NT2/D1 (cell line): ENCODE measurements around the gene TTC39B.

Source experiments
- DNase-seq: peaks from one replicate; pipeline ENCODE4 v3.0.0-alpha.2; 2011; ENCODE audit warnings: low read depth, low spot score
- H3K27me3 ChIP-seq: 2 replicates; pipeline ENCODE4 v1.6.0; 2011; ENCODE audit warnings: mild to moderate bottlenecking; ENCODE audit not compliant: insufficient read length, insufficient read depth
- H3K36me3 ChIP-seq: 2 replicates; pipeline ENCODE4 v1.6.1; 2011; ENCODE audit warnings: mild to moderate bottlenecking, low read length, mixed read lengths; ENCODE audit not compliant: insufficient read depth, insufficient read length
- H3K4me1 ChIP-seq: 2 replicates; pipeline ENCODE4 v1.5.1; 2011; ENCODE audit not compliant: insufficient read depth, insufficient read length
- H3K4me3 ChIP-seq: 2 replicates; pipeline ENCODE4 v1.5.1; 2011; ENCODE audit warnings: low read depth; ENCODE audit not compliant: insufficient read length
- H3K9ac ChIP-seq: 2 replicates; pipeline ENCODE4 v1.6.0; 2011; ENCODE audit warnings: low read depth; ENCODE audit not compliant: insufficient read length
- H3K9me3 ChIP-seq: 2 replicates; pipeline ENCODE4 v1.5.1; 2011; ENCODE audit warnings: mild to moderate bottlenecking, low read length; ENCODE audit not compliant: insufficient read depth
- SUZ12 ChIP-seq: IDR thresholded peaks from 2 replicates; pipeline ENCODE4 v1.6.1; 2011; ENCODE audit not compliant: insufficient read length, insufficient read depth; ENCODE audit errors: extremely low read depth
- YY1 ChIP-seq: IDR thresholded peaks from 2 replicates; pipeline ENCODE4 v1.6.1; 2011; ENCODE audit not compliant: insufficient read length, insufficient read depth
- ZNF274 ChIP-seq: IDR thresholded peaks from 2 replicates; pipeline ENCODE4 v1.6.1; 2011; ENCODE audit warnings: mild to moderate bottlenecking, low read depth, low read length

The TTC39B gene

GRCh38 chr9:15191378-15191777, 115.6 kb downstream of the TTC39B start:
- TF ChIP-seq ZNF274 (no peak), YY1 (no peak), SUZ12 (no peak)
- Histone ChIP-seq H3K9me3 (peaks cover 13% of the 10 kb centered on the region; the same call in 1 of the 2 replicates), H3K4me3 (no peak overlapping the region), H3K4me1 (no peaks in the 10 kb centered on the region), H3K9ac (no peak overlapping the region), H3K27me3 (no peaks in the 10 kb centered on the region), H3K36me3 (no peaks in the 10 kb centered on the region)
- DNase-seq = no peak

- no peak for DNase-seq
- H3K9ac ChIP-seq = no peak overlapping the region
- no peak overlapping the region for H3K4me3 ChIP-seq
- TF ChIP-seq YY1 = no peak
- no peak for TF ChIP-seq SUZ12
- TF ChIP-seq ZNF274 = no peak
- no peaks in the 10 kb centered on the region for H3K4me1 ChIP-seq
- no peaks in the 10 kb centered on the region for H3K27me3 ChIP-seq
- H3K9me3 ChIP-seq = no peaks in the 10 kb centered on the region
- no peaks in the 10 kb centered on the region for H3K36me3 ChIP-seq
These were observed 117.5 kb downstream of the TTC39B start for GRCh38 chr9:15189481-15189880.

GRCh38 chr9:15187589-15187988, 119.4 kb downstream of the TTC39B start:
- Histone ChIP-seq H3K27me3 (no peaks in the 10 kb centered on the region), H3K9me3 (no peaks in the 10 kb centered on the region), H3K4me3 (no peak overlapping the region), H3K36me3 (no peaks in the 10 kb centered on the region), H3K9ac (no peak overlapping the region), H3K4me1 (no peaks in the 10 kb centered on the region)
- no peak for DNase-seq
- TF ChIP-seq ZNF274 (no peak), SUZ12 (no peak), YY1 (no peak)

GRCh38 chr9:15182730-15183129, 124.3 kb downstream of the TTC39B start:
- H3K4me1 ChIP-seq = no peaks in the 10 kb centered on the region
- TF ChIP-seq YY1 = no peak
- no peak for TF ChIP-seq SUZ12
- TF ChIP-seq ZNF274 = no peak
- H3K9ac ChIP-seq = no peak overlapping the region
- H3K4me3 ChIP-seq = no peak overlapping the region
- H3K27me3 ChIP-seq = no peaks in the 10 kb centered on the region
- no peaks in the 10 kb centered on the region for H3K36me3 ChIP-seq
- no peak for DNase-seq
- H3K9me3 ChIP-seq = no peaks in the 10 kb centered on the region

- TF ChIP-seq SUZ12 = no peak
- no peak for TF ChIP-seq ZNF274
- no peak for TF ChIP-seq YY1
- Histone ChIP-seq H3K9ac (no peak overlapping the region), H3K27me3 (no peaks in the 10 kb centered on the region), H3K4me1 (no peaks in the 10 kb centered on the region), H3K9me3 (no peaks in the 10 kb centered on the region), H3K4me3 (no peak overlapping the region), H3K36me3 (no peaks in the 10 kb centered on the region)
- DNase-seq = no peak
These were observed 124.9 kb downstream of the TTC39B start for GRCh38 chr9:15182101-15182551.

GRCh38 chr9:15180124-15180523, 126.9 kb downstream of the TTC39B start:
- H3K27me3 ChIP-seq = no peaks in the 10 kb centered on the region
- no peak for DNase-seq
- H3K4me1 ChIP-seq = no peaks in the 10 kb centered on the region
- H3K9ac ChIP-seq = no peak overlapping the region
- H3K36me3 ChIP-seq = no peaks in the 10 kb centered on the region
- H3K9me3 ChIP-seq = peaks cover 7% of the 10 kb centered on the region; the same call in 1 of the 2 replicates
- no peak overlapping the region for H3K4me3 ChIP-seq
- no peak for TF ChIP-seq ZNF274
- no peak for TF ChIP-seq SUZ12
- TF ChIP-seq YY1 = no peak

GRCh38 chr9:15178631-15179030, 128.4 kb downstream of the TTC39B start:
- H3K36me3 ChIP-seq = no peaks in the 10 kb centered on the region
- no peaks in the 10 kb centered on the region for H3K4me1 ChIP-seq
- no peaks in the 10 kb centered on the region for H3K27me3 ChIP-seq
- no peak overlapping the region for H3K4me3 ChIP-seq
- TF ChIP-seq SUZ12 (no peak), YY1 (no peak), ZNF274 (no peak)
- no peak for DNase-seq
- H3K9ac ChIP-seq = no peak overlapping the region
- peaks cover 7% of the 10 kb centered on the region; the same call in 1 of the 2 replicates for H3K9me3 ChIP-seq

GRCh38 chr9:15176836-15177235, 130.2 kb downstream of the TTC39B start:
- Histone ChIP-seq H3K9ac (no peak overlapping the region), H3K9me3 (peaks cover 7% of the 10 kb centered on the region; the same call in 1 of the 2 replicates), H3K4me3 (no peak overlapping the region), H3K27me3 (no peaks in the 10 kb centered on the region), H3K4me1 (no peaks in the 10 kb centered on the region), H3K36me3 (no peaks in the 10 kb centered on the region)
- DNase-seq = no peak
- TF ChIP-seq SUZ12 = no peak
